ENCODE measurements around the gene CHST12.

GRCh38 chr7:2438775-2439174 lies 35.4 kb downstream of the CHST12 start:
- no peak for TF ChIP-seq CTCF (IDR thresholded peaks at IDR 0.05)
- TF ChIP-seq EZH2 (IDR thresholded peaks at IDR 0.05; ENCODE audit: borderline replicate concordance, insufficient read depth, low read depth, low read length, poor library complexity, severe bottlenecking): no peak
